NCI-H69 (cell line): ENCODE measurements around the gene CNTNAP2.

Experiments used
- DNase-seq: peaks from one replicate; lab custom pipeline; 2025; lab: John Stamatoyannopoulos, UW

Gene CNTNAP2

DNA sequence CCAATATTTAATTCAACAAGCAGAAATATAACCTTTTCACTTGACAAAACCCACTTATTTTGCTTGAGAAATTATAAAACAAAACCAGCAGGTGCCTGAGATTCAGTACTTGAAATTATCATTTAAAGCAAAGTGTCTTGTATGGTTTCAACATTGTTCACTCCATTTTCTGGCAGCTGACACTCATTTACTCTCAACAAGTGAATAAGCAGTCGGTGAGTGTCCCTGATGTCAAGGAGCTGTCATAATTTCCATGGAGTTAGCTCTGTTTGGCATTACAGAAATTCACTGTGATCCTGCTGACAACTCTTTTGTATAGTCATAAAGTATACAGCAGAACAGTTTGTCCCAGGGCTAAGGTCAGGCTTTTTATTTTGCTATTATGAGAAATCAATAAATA lies 490.0 kb downstream of the CNTNAP2 start:
- DNase-seq, result no peak

DNA sequence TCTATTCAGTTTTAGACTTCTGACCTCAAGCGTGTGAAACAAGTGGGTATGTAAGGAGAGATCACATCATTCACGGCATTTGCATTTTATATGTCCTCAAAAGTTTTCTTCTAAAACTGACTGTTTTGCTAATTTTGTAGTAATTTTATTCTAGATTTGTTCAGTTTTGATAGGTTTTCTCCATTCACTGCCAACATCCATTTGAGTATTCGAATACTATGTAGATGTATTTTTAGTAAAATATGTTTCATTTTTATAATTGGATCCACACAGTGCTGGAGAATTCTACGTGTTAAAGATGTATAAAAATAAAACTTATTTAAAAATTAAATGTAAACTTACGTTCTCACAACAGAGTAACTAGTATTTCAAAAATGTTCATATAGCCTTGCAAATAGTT lies 503.0 kb downstream of the CNTNAP2 start:
- no peak for DNase-seq

DNA sequence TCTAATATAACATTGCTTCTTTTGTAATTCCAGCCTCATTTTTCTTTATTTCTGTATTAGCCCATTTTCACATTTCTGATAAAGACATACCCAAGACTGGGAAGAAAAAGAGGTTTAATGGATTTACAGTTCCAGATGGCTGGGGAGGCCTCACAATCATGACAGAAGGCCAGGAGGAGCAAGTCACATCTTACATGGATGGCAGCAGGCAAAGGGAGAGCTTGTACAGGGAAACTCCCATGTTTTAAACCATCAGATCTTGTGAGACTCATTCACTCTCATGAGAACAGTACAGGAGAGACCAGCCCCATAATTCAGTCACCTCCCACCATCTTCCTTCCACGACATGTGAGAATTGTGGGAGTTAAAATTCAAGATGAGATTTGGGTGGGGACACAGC lies 510.3 kb downstream of the CNTNAP2 start:
- no peak for DNase-seq

DNA sequence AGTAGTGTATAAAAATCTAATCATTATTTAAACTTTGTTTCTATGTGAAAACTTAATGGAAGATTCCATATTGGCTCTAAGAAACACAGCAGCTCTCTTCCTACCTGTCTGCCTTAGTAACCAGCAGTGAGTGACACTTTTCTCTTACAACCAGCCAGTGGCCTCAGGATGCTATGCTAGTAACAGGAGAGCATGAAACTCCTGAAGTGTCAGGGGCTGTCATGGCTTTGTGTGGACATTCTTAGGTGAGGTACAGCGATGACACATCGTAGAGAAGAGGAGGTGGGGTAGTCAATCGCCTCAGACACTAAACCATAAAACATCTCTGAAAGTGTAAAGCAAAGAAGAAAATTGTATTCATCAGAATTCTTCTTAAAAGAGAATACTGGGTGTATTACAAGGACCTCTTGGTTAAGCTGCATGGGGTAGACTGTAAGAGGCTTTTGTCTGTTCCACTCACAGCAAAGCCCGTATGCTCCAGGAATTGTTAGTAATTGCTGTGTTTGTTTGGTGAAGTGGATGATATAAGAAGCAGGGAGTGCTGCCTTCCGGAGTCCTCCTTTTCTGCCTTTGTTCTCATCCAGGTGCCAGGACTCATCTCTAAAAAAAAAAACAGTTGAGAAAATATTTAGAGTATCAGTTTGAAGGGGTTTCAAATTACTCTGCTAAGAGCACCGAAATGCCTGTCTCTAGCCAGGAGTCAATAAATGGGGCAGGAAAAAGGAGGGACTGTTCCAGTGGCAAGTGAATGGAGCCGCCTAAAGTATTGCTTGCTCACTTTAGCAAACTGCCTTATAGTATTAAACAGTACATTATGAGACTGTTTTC lies 518.8 kb downstream of the CNTNAP2 start:
- peak; percentile 96 for DNase-seq

DNA sequence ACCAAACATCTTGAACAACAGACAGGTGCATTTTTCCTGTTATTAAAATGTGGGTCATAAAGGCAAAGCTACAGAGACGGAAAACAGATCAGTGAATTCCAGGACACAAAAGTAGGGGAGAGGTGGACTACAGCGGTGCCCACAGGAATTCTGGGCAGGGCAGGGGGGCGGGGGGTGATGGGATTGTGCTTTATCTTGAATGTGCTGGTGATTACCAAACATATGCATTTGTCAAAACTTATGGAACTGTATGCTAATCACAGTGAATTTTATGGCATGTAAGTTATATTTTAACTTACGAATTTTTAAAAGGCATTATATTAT lies 519.4 kb downstream of the CNTNAP2 start:
- no peak for DNase-seq

DNA sequence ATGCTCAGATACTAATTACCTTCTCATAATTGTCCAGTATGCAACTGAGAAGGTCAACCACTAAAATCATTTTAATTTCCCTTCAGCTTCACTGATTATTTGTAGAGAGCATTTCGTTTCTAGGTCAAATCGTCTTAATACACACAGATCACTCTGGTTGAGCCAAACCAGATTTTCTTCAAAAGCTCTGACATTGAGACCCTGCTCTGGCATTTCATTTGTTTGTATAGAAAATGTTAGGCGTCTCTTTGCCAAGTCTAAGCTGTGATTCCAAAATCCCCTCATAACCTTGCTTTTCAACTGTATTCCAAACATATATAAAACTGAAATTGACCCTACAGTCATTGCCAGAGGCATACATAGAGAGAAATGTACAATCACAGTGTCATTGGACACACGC lies 520.0 kb downstream of the CNTNAP2 start:
- DNase-seq, result peak; percentile 14

DNA sequence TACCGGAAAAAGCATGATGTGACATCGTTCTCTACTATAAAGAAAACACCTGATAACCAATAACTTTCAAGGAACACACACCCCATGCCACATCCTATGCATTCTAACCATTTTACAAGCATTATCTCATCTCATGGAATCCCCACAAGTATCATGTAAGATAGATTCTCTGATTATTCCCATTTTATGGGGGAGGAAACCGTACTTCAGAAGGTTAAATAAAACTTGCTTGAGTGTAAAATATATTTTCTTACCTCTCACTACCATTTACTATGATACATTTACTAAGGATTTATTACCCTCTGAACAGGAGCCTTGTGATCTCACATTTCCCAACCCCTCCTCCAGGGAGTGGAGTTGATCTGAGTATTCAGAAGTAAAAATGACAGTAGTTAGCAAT lies 522.7 kb downstream of the CNTNAP2 start:
- DNase-seq, result no peak

DNA sequence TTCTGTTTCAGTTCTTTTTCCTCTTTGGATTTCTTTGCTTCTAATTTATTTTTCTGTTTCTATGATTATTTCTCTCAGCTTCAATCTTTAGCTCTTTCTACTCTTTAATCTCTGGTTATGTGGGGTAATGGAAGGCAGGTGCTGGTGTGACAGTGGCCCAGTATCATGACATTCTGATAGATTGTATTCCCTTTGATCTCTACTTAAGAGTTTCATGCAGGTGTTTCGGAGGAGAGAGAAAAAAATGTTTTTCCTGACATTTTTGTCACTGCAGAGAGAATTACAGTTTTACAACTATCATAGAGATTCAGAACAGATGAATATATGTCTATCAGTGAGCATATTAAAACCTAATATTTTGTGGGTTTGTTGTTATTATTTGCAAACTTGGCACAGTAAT lies 524.9 kb downstream of the CNTNAP2 start:
- no peak for DNase-seq

DNA sequence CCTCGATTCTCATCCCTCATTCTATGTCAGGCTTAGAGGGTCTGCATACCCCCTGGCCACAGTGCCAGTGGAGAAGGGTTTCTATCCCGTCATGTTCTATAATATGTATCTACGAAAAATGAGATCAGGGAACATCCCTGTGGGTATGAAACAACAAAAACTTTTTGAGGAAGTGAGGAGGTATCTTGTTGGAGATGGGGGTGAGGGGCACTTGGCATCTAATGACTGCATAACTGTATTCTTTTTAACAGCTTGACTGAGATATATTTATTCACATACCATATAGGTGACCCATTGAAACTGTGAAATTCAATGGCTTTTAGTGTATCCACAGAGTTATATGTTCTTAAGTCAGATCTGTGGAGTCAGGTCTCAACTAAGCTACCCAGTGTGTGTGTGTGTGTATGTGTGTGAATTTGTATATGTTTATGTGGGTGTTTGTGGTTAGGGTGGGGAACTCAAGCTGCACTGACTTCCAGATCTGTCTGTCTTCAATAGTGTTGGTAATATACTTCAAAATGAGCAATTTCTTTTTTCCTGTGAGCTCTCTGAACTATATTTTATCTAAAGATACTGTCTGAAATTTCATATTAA lies 528.9 kb downstream of the CNTNAP2 start:
- no peak for DNase-seq

DNA sequence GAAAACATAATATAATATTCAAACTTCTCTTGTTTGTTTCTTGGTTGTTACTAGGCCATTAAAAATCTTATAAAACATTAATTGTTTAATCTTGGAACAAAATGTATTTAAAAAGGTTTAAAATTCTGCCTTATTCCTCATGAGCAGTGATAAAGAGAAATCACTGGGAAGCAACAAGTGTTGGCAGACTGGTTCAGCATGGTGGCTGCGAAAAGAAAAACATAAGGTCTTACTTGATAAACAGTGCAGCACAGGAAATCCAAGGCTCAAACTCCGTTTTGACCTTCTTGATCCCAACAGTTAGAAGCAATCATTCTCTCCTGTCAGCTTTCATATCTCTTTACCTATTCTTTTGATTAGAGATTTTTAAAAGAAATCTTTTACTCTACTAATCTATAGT lies 530.8 kb downstream of the CNTNAP2 start:
- DNase-seq, result no peak

DNA sequence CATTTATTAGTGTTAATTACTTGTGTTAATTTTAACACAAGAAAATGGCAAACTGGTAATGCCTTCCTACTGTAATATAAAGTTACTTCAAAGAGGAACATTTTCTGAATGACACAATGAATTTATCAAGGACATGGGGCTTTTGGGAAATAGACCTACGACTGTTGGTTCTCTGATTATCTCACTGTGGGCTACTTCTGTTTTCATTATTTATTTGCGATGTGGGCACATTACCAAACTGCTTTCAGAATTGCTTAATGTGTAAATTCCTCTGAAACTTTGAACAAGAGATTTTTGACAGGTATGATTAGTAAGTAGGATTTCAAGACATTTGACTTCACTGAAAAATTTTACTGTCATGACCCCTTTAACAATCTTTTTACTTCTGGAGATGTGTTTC lies 535.6 kb downstream of the CNTNAP2 start:
- DNase-seq, result no peak

DNA sequence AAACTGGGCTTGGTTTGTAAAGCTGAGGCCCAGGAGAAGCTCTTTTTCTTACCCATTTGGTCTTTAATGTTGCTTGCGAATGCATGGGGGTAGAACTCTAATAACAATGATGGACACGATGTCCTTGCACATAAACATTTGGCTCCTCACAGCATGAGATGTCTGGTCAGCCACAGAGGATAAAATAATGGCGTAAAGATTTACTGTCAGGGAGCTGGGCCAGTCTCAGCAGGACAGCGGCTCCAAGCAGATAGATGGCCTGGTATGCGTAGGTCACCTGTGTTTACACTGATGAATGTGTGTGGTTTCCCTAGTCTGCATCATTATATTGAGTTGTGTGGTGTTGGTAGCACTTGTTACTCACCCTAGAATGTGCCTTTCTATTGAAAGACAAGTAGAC lies 537.4 kb downstream of the CNTNAP2 start:
- DNase-seq, result peak; percentile 97

DNA sequence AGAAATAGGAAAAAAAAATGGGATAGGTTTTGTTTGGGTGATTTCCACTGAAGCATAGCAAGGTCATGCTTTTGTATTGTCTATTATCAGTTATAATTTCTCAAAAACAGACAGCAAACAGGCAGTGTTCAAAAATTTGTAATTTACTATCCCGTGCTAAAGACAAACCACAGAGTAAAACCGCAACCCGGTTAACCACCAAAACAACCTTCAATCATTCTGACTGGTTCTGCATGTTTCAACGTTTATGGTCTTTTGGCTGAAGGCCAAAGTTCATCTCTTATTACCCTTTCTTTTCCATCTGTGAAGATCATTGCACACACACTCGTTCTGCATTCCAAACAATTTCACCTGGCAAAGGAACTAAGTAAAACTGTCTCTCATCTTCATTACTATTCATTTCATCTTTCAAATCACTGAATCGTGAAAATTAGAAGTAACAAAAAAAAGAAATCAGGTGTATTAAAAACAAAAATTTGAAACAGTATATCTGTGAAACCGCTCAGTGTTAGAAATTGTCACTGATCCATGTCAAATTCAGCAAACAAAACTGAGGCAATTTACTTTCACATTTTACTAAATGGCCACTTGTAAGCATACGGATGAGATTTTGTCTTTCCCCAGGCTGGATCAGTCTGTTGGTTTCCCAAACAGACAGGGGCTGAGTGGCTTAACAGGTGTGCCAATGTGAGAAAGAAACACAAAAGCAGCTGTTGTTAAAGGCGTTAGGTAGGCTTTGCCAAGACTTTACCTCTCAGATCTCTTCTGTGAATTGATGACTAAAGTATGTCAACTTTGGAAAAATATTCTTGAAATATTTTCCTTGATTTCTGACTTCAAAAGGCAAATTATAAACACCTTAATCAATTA lies 539.6 kb downstream of the CNTNAP2 start:
- DNase-seq, result peak; percentile 97

DNA sequence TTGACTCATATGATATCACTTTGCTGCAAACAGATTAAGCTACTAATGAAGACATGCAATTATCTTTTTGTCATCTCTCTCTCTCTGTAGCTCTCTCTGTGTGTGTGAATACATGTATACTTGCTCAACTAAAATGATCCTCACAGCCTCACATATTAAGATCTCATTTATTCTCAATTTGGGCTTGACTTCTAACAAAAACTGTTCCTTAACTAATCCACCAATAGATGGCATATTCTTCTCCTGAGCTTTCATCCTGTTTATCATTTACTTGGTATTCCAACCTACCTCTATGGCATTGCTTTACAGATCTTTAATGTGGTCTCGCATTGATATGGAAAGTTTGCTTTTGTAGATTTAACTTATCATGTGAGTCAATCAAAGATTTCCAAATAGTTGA lies 540.4 kb downstream of the CNTNAP2 start:
- DNase-seq, result peak; percentile 47

DNA sequence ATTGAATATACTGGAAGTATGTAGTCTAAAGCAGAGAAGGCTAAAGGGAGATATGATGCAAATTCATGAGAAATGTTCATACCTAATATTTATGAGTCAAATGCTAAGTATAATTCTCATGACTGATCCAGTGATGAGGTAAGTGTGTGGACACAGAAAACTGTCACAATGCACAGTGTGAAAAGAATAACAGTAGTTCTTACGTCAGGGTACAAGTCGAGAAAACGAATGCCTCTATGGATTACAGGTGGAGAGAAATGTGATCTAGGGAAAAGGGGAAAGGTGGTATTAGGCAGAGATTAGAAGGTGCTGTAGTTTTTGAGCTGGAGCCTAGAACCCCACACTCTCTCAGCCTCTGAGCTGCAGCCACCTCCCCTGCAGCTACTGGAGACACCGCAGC lies 542.0 kb downstream of the CNTNAP2 start:
- no peak for DNase-seq

DNA sequence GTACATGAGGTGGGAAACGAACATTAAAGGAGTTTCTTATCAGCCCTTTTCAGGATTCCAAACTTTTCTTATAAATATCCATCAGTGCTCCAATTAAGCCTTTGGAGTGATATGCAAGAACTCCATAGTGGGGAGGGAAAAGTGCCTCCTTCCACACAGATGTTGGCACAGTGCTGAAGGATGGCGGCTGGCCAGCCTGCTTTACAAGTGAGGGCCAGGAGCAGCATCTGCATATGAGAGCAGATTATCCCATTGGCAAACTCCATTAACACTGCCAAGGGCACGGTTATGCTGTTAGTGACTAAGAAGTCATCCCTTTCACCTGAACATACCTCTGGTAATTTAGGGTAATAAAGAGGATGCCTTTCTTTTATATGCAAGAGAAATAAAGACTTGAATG lies 543.1 kb downstream of the CNTNAP2 start:
- peak; percentile 58 for DNase-seq

DNA sequence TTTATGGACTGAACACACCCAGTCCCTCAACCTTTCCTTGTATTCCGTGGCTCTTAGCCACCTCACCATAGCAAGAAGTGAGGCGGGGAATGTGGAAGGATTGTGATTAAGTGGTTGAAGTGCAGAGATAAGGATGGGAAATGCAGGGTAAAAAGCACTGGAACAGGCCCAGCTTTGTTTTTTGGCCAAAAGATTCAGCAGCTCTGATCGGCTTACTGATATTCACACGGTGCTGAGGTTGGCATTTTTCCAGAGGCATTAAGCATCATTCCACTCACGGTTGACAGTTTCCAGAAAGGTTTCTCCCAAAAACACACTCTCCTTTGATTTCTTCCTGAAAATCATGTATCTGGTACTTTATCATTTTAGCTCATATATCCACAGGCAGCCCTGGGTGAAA lies 544.2 kb downstream of the CNTNAP2 start:
- peak; percentile 17 for DNase-seq

DNA sequence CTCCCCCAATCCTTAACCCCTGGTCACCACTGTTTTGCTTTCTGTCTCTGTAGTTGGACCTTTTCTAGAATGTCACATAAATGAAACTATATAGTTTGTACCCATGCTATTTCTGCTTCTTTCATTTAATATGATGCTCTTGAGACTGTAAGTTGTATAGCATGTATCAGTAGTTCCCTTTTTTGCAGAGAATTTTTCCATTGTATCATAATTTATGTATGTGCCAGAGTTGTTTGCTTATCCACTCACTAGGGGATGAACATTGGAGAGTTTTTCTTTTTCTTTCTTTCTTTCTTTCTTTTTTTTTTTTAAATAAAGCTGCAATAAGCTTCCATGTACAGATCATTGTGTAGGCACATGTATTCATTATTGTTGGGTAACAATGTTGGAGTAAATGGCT lies 544.8 kb downstream of the CNTNAP2 start:
- no peak for DNase-seq

DNA sequence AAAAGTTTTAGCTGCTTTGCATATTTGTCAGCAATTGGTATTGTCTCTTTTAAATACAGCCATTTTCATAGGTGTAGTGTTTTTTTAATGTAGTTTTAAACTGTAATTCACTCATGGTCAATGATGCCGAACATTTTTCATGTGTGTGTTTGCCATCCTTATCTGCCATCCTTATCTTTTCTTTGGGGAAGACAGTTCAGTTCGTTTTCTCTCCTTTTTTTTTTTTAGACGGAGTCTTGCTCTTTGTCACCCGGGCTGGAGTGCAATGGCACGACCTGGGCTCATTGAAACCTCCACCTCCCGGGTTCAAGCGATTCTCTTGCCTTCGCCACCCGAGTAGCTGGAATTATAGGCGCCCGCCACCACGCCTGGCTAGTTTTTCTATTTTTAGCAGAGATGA lies 545.3 kb downstream of the CNTNAP2 start:
- no peak for DNase-seq

DNA sequence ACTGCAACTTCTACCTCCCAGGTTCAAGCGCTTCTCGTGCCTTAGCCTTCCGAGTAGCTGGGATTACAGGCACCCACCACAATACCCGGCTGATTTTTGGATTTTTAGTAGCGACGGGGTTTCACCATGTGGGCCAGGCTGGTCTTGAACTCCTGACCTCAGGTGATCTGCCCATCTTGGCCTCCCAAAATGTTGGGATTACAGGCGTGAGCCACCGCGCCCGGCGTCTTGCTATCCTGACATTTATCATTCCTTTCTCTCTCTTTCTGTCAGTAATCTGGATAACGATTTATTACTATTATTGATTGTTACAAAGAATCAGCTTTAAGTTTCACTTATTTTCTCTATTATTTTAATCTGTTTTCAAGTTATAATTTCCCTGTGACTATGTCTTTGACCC lies 548.4 kb downstream of the CNTNAP2 start:
- no peak for DNase-seq

DNA sequence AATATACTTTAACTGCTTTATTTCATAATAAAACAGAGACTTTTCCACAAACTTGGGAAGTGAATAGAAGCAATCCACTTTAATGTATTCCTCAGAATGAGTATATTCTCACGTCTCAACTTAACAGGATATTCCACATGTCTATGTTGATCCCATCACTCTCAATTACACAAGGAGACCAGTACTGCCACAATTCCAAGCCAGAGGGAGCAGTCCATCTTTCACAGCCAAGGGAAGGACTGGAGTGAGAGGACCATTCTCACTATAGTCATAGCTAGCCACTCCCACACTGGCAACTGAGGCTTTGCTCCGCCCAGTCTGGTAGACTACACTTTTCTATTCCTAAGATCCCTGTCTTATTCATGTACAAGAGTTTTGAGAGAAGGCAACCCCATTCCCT lies 553.9 kb downstream of the CNTNAP2 start:
- no peak for DNase-seq

DNA sequence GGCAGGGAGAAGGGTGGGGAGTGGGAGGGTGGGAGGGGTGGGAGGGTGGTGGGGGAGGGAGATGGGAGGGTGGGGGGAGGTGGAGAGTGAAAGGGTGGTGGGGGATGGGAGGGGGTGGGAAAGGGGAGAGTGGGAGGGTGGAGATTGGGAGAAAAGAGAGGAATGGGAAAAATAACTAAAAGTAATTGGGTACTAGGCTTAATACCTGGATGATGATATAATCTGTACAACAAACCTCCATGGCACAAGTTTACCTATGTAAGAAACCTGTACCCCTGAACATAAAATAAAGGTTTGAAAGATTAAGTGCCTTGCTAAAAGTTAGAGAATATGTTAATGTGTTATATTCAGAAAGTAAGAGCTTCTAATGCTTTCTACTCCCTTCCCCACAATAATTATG lies 564.9 kb downstream of the CNTNAP2 start:
- DNase-seq, result no peak

DNA sequence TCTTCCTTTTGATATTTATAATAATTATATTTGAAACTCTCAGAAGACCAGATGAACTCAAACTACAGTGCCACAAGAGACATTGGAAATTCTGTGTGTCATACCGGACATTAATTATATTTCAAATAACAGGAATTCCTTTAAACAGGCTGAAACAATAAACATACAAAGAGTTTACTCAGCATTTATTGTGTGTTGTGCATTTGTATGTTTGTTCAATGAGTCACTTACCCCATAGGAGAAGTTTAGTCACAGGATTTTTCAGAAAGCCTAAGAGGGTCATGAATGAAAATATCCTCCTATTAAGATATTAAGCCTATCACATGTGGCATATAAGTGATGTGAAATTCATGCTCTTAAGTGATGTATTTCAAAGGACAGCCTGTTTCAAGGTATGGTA lies 566.8 kb downstream of the CNTNAP2 start:
- DNase-seq, result peak; percentile 30
